GM19328 (cell line): ENCODE measurements around the gene ALOX5.
A peak's percentile ranks its signal among the peaks of the same experiment; 100 is the strongest.
"Not testable (repeated sequence)": the region's sequence is repeated elsewhere in the genome, so short reads cannot be mapped to it uniquely, and the experiment has no call there.

ENCODE experiments used
- ATAC-seq: cut with Tn5 transposase; IDR thresholded peaks from one replicate; pipeline ENCODE4 v1.9.1; 2021; ENCODE audit warnings: mild to moderate bottlenecking, moderate library complexity; ENCODE audit not compliant: unreplicated experiment

Gene ALOX5

GRCh38 chr10:45404087-45404769 is 30.2 kb downstream of the ALOX5 start:
- ATAC-seq: no peak

- no peak for ATAC-seq
Observed at GRCh38 chr10:45404770-45405120, 30.7 kb downstream of the ALOX5 start.

GRCh38 chr10:45407542-45407941 is 33.5 kb downstream of the ALOX5 start:
- no peak for ATAC-seq

GRCh38 chr10:45408421-45409319 is 34.7 kb downstream of the ALOX5 start:
- no peak for ATAC-seq

- not testable (repeated sequence) for ATAC-seq
Observed at GRCh38 chr10:45409347-45409746, 35.3 kb downstream of the ALOX5 start.

- no peak for ATAC-seq
Observed at GRCh38 chr10:45409782-45410181, 35.8 kb downstream of the ALOX5 start.

GRCh38 chr10:45410489-45410806 is 36.4 kb downstream of the ALOX5 start:
- ATAC-seq: no peak

GRCh38 chr10:45410807-45411606 is 37.0 kb downstream of the ALOX5 start:
- no peak for ATAC-seq

GRCh38 chr10:45411607-45411940 is 37.6 kb downstream of the ALOX5 start:
- ATAC-seq: no peak

- not testable (repeated sequence) for ATAC-seq
Observed at GRCh38 chr10:45415062-45415461, 41.0 kb downstream of the ALOX5 start.

GRCh38 chr10:45416603-45417002 is 42.6 kb downstream of the ALOX5 start:
- ATAC-seq: no peak

GRCh38 chr10:45417746-45418145 is 43.7 kb downstream of the ALOX5 start:
- no peak for ATAC-seq

- no peak for ATAC-seq
Observed at GRCh38 chr10:45418417-45418848, 44.4 kb downstream of the ALOX5 start.

GRCh38 chr10:45418849-45419675 is 45.0 kb downstream of the ALOX5 start:
- ATAC-seq: peak; percentile 57

GRCh38 chr10:45419676-45420025 is 45.6 kb downstream of the ALOX5 start:
- peak; percentile 1 for ATAC-seq

- ATAC-seq: peak; percentile 43
Observed at GRCh38 chr10:45420453-45421192, 46.6 kb downstream of the ALOX5 start.

GRCh38 chr10:45421221-45422097 is 47.4 kb downstream of the ALOX5 start:
- ATAC-seq: no peak

GRCh38 chr10:45422207-45422865 is 48.3 kb downstream of the ALOX5 start:
- ATAC-seq: no peak
